ENCODE data around the gene SAFB.
"Not testable (repeated sequence)": the region's sequence is repeated elsewhere in the genome, so short reads cannot be mapped to it uniquely, and the experiment has no call there.

SAFB gene

GRCh38 chr19:5595745-5596144 lies 27.1 kb upstream of the SAFB start:
- no peak for DNase-seq

- no peak for DNase-seq
These were observed 22.1 kb upstream of the SAFB start for GRCh38 chr19:5600797-5601196.

GRCh38 chr19:5603626-5604025 lies 19.3 kb upstream of the SAFB start:
- DNase-seq, result no peak

- DNase-seq, result no peak
These were observed 17.5 kb upstream of the SAFB start for GRCh38 chr19:5605362-5605761.

- no peak for DNase-seq
These were observed 15.3 kb upstream of the SAFB start for GRCh38 chr19:5607318-5608275.

GRCh38 chr19:5608291-5608690 lies 14.6 kb upstream of the SAFB start:
- DNase-seq, result no peak

- DNase-seq, result not testable (repeated sequence)
These were observed 14.1 kb upstream of the SAFB start for GRCh38 chr19:5608766-5609165.

GRCh38 chr19:5609881-5610448 lies 12.9 kb upstream of the SAFB start:
- DNase-seq, result no peak

GRCh38 chr19:5612891-5613865 lies 9.7 kb upstream of the SAFB start:
- DNase-seq, result no peak

- peak; percentile 20 for DNase-seq
These were observed 7.0 kb upstream of the SAFB start for GRCh38 chr19:5615756-5616327.

GRCh38 chr19:5617080-5617479 lies 5.8 kb upstream of the SAFB start:
- DNase-seq, result no peak

GRCh38 chr19:5618591-5618990 lies 4.3 kb upstream of the SAFB start:
- DNase-seq, result no peak

GRCh38 chr19:5619946-5620345 lies 2.9 kb upstream of the SAFB start:
- DNase-seq, result no peak

- no peak for DNase-seq
These were observed 1.5 kb upstream of the SAFB start for GRCh38 chr19:5621311-5621944.

GRCh38 chr19:5621945-5622464 lies 878 bp upstream of the SAFB start:
- no peak for DNase-seq

- no peak for DNase-seq
These were observed 624 bp downstream of the SAFB start for GRCh38 chr19:5623397-5624017.

GRCh38 chr19:5624018-5624663 lies 1.3 kb downstream of the SAFB start:
- DNase-seq, result peak; percentile 30

- no peak for DNase-seq
These were observed 1.9 kb downstream of the SAFB start for GRCh38 chr19:5624741-5625278.

- no peak for DNase-seq
These were observed 2.8 kb downstream of the SAFB start for GRCh38 chr19:5625641-5626040.

GRCh38 chr19:5627395-5627904 lies 4.6 kb downstream of the SAFB start:
- DNase-seq, result peak; percentile 13

- no peak for DNase-seq
These were observed 5.6 kb downstream of the SAFB start for GRCh38 chr19:5628461-5628860.
